Activated naive CD4-positive, alpha-beta T cell treated with anti-CD3 and anti-CD28 coated beads, Interleukin-2, amount 10 ng/mL, durations not matched to agents 7 days and 5 days (primary cell): ENCODE data around the gene TRMT1L.
"Not testable (repeated sequence)": the region's sequence is repeated elsewhere in the genome, so short reads cannot be mapped to it uniquely, and the experiment has no call there.

Experiments used
- CTCF ChIA-PET: fragments of 350-600 bp; sonication (Branson Sonifier 250); formaldehyde crosslinking; loops from one replicate; lab custom pipeline; 2021; ENCODE audit warnings: antibody characterized with exemption; lab: Charles Lee
- DNase-seq: peaks from one replicate; pipeline ENCODE4 v3.0.0-alpha.2; 2020
- H3K27ac Mint-ChIP-seq: one replicate; pipeline ENCODE4 v1.8.0; 2021; ENCODE audit warnings: mild to moderate bottlenecking, moderate library complexity, mixed read lengths
- H3K27me3 Mint-ChIP-seq: one replicate; pipeline ENCODE4 v1.8.0; 2021; ENCODE audit warnings: mild to moderate bottlenecking, mixed read lengths
- H3K36me3 Mint-ChIP-seq: one replicate; pipeline ENCODE4 v1.8.0; 2021; ENCODE audit warnings: mixed read lengths
- H3K4me1 Mint-ChIP-seq: one replicate; pipeline ENCODE4 v1.8.0; 2021; ENCODE audit warnings: mixed read lengths
- H3K4me3 Mint-ChIP-seq: one replicate; pipeline ENCODE4 v1.8.0; 2021; ENCODE audit warnings: mild to moderate bottlenecking, moderate library complexity, mixed read lengths
- H3K9me3 Mint-ChIP-seq: one replicate; pipeline ENCODE4 v1.8.0; 2021; ENCODE audit warnings: mixed read lengths

TRMT1L gene, protein sequence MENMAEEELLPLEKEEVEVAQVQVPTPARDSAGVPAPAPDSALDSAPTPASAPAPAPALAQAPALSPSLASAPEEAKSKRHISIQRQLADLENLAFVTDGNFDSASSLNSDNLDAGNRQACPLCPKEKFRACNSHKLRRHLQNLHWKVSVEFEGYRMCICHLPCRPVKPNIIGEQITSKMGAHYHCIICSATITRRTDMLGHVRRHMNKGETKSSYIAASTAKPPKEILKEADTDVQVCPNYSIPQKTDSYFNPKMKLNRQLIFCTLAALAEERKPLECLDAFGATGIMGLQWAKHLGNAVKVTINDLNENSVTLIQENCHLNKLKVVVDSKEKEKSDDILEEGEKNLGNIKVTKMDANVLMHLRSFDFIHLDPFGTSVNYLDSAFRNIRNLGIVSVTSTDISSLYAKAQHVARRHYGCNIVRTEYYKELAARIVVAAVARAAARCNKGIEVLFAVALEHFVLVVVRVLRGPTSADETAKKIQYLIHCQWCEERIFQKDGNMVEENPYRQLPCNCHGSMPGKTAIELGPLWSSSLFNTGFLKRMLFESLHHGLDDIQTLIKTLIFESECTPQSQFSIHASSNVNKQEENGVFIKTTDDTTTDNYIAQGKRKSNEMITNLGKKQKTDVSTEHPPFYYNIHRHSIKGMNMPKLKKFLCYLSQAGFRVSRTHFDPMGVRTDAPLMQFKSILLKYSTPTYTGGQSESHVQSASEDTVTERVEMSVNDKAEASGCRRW

DNA sequence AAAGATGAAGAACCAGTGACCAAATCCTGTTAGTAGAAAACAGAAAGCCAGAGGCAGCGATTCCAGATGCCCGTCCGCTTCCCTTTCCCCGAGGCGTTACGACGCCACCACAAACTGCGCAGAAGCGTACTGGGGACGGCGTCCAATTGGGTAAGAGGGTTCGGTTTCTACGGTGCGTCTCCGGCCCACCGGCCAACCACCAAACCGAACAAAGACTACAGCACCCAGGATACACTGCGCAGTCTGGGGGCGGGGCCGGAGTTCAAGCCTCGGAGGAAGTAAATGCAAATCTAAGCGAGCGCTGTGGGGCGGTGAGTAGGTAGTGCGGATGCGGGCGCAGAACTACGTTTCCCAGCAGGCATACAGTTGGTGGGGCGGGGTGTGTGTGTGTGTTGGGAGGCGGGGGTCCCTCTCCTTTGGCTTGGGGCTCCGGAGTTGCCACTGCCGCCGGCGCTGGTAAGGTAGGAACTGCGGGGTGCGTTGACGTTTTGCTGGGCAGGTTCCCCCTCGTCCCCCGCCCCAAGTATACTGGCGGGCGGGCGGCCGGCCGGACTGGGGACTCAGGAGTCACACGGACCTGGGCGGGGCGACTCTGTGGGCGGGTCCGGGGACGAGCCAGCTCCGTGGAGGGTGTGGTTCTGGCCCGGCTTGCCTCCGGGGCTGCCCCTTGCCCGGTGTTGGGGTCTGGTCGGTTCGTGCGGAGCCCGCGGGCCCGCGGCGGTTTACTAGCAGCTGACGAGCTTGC is at the start of gene TRMT1L, which contains the start of gene SWT1:
TSS of gene TRMT1L (minus strand) at position 100 of the 745 bp plus-strand sequence. CDS start 241 bp downstream, outside the sequence.
TSS of gene SWT1 (plus strand) at position 314 of the 745 bp plus-strand sequence. CDS start 3,675 bp downstream, outside the sequence.
- H3K27ac Mint-ChIP-seq: peak within 1 kb of the TSS; percentile 96
- no peaks in the 10 kb centered on the region for H3K9me3 Mint-ChIP-seq
- H3K27me3 Mint-ChIP-seq: no peaks in the 10 kb centered on the region
- CTCF ChIA-PET: interaction anchor here (6.9 kb wide), 1 partner anchor 11 kb away, joined by 61 read pairs; no protein-coding TSS in a partner anchor
- H3K4me1 Mint-ChIP-seq: peaks cover 55% of the 10 kb centered on the region
- DNase-seq: peak; percentile 99
- peak within 1 kb of the TSS; percentile 88 for H3K4me3 Mint-ChIP-seq
- peaks cover 7% of the 10 kb centered on the region for H3K36me3 Mint-ChIP-seq

DNA sequence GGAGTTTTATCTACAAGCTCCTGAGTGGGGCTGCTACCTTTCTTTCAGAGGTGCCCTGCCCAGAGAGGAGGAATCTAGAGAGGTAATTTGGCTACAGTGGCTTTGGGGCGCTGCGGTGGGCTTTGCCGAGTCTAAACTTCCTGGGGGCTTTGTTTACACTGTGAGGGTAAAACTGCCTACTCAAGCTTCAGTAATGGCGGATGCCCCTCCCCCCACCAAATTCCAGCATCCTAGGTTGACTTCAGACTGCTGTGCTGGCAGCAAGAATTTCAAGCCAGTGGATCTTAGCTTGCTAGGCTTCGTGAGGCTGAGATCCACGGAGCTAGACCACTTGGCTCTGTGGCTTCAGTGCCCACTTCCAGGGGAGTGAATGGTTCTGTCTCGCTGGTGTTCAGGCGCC is 44.1 kb upstream of the TRMT1L start:
- DNase-seq: no peak
- H3K27me3 Mint-ChIP-seq: no peaks in the 10 kb centered on the region
- H3K4me1 Mint-ChIP-seq: no peaks in the 10 kb centered on the region
- H3K4me3 Mint-ChIP-seq: no peak overlapping the region
- no peak overlapping the region for H3K27ac Mint-ChIP-seq
- H3K36me3 Mint-ChIP-seq: peaks cover 7% of the 10 kb centered on the region
- CTCF ChIA-PET: no interaction called here
- peaks cover 4% of the 10 kb centered on the region for H3K9me3 Mint-ChIP-seq

DNA sequence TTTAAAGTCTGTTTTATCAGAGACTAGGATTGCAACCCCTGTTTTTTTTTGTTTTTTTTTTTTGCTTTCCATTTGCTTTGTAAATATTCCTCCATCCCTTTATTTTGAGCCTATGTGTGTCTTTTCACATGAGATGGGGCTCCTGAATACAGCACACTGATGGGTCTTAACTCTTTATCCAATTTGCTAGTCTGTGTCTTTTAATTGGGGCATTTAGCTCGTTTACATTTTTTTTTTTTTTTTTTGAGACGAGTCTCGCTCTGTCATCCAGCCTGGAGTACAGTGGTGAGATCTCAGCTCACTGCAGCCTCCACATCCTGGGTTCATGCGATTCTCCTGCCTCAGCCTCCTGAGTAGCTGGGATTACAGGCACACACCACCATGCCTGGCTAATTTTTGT is 42.0 kb upstream of the TRMT1L start:
- H3K9me3 Mint-ChIP-seq, H3K27ac Mint-ChIP-seq, H3K4me3 Mint-ChIP-seq, H3K4me1 Mint-ChIP-seq, H3K27me3 Mint-ChIP-seq, CTCF ChIA-PET, DNase-seq: not testable (repeated sequence)
- peaks cover 10% of the 10 kb centered on the region for H3K36me3 Mint-ChIP-seq

DNA sequence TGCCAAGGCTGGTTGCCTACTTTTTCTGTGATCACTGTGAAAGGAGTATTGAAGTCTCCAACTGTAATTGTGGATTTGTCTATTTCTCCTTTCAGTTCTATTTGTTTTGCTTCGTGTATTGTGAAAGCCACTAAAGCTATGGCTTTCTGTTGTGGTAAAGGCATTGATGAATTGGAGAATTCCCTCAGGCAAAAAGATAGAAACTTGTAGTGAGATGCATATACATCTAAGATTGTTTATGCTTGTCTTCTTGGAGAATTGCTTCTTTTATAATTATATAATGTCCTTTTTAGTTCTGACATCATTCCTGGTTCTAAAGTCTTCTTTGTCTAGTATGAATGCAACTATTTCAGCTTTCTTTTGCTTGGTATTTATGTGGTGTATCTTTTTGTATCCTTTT is 37.0 kb upstream of the TRMT1L start:
- H3K27ac Mint-ChIP-seq: no peak overlapping the region
- H3K27me3 Mint-ChIP-seq: no peaks in the 10 kb centered on the region
- no peaks in the 10 kb centered on the region for H3K4me1 Mint-ChIP-seq
- no peak for DNase-seq
- H3K9me3 Mint-ChIP-seq: peaks cover 4% of the 10 kb centered on the region
- CTCF ChIA-PET: interaction anchor here (1.1 kb wide), 1 partner anchor 493 kb away, joined by 3 read pairs; no protein-coding TSS in a partner anchor
- H3K36me3 Mint-ChIP-seq: peaks cover 7% of the 10 kb centered on the region
- no peak overlapping the region for H3K4me3 Mint-ChIP-seq

DNA sequence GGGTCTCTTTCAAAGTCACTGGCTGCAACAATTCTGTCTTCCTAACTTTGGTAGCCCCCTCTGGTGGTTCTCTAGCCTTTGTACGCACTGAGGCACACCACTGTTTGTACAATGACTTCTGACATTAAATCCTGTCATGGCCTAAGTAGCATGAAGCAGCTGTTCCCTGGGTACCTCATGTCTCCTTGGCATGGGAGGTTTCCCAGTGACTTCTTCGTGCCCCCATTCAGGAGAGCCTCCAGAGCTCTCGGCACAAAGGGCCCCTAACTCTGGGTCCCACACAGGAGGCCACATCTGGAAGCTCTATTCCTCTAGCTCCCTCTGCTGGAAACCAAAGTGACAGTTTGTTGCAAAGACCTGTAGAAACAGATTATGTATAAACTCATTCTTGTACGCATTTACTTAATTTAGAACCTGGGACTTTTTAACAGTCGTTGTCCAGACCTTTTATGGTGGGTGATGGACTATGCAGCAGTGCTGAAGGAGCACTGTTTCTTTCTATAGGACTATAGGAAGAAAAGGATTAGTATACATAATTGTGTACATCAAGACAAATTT is 13.6 kb upstream of the TRMT1L start:
- no peak overlapping the region for H3K4me3 Mint-ChIP-seq
- H3K36me3 Mint-ChIP-seq: peaks cover 5% of the 10 kb centered on the region
- CTCF ChIA-PET: interaction anchor here (0.7 to 6.2 kb wide), 34 partner anchors 9 to 524 kb away, joined by 3 to 61 read pairs (median 4); partner anchors contain the start of genes RNF2, SWT1 and TRMT1L
- no peaks in the 10 kb centered on the region for H3K9me3 Mint-ChIP-seq
- peak; percentile 58 for DNase-seq
- H3K4me1 Mint-ChIP-seq: peaks cover 19% of the 10 kb centered on the region
- H3K27ac Mint-ChIP-seq: peak overlapping the region; percentile 14
- H3K27me3 Mint-ChIP-seq: no peaks in the 10 kb centered on the region

DNA sequence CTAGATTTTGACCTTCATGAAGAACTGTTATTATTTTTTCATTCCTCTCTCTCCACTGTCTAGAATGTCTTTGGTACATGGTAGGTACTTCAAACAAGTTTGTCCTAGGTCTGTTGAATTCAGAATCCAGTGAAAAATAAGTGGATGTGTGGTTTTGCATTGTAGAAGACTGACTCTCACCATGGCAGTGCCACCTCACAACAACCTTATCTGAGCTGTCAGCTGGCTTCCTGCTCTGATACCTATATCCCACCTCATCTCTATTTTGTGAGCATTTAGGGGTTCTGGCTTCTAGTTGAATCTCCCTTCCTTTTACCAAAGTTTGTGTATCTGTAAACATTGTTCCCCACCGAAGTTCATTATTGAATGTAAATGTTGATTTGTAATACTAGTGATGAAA is 9.4 kb upstream of the TRMT1L start:
- CTCF ChIA-PET: interaction anchor here (6.2 kb wide), 1 partner anchor 9 kb away, joined by 61 read pairs; the partner anchor contains the start of genes SWT1 and TRMT1L
- DNase-seq: no peak
- peaks cover 3% of the 10 kb centered on the region for H3K36me3 Mint-ChIP-seq
- H3K4me3 Mint-ChIP-seq: no peak overlapping the region
- H3K9me3 Mint-ChIP-seq: no peaks in the 10 kb centered on the region
- H3K4me1 Mint-ChIP-seq: peaks cover 24% of the 10 kb centered on the region
- no peaks in the 10 kb centered on the region for H3K27me3 Mint-ChIP-seq
- no peak overlapping the region for H3K27ac Mint-ChIP-seq

DNA sequence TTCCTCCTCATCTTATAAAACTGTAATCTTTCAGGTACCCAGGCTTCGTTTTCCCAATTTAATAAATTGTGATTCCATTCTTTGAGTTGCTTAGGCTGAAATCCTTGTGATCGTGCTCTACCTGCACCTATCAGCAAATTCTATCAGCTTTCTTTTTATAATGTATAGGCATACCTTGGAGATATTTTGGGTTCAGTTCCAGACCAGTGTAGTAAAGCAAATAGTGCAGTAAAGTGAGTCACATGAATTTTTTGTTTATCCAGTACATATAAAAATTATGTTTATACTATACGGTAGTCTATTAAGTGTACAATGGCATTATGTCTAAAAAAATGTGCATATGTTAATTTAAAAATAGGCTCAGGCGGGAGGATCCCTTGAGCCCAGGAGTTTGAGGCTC is 5.7 kb upstream of the TRMT1L start:
- no peak for DNase-seq
- CTCF ChIA-PET: interaction anchor here (0.8 kb wide), 1 partner anchor 9 kb away, joined by 3 read pairs; no protein-coding TSS in a partner anchor
- Mint-ChIP-seq H3K4me1 (peaks cover 38% of the 10 kb centered on the region), H3K27me3 (no peaks in the 10 kb centered on the region), H3K27ac (no peak overlapping the region), H3K36me3 (peaks cover 6% of the 10 kb centered on the region), H3K4me3 (no peak overlapping the region), H3K9me3 (no peaks in the 10 kb centered on the region)

DNA sequence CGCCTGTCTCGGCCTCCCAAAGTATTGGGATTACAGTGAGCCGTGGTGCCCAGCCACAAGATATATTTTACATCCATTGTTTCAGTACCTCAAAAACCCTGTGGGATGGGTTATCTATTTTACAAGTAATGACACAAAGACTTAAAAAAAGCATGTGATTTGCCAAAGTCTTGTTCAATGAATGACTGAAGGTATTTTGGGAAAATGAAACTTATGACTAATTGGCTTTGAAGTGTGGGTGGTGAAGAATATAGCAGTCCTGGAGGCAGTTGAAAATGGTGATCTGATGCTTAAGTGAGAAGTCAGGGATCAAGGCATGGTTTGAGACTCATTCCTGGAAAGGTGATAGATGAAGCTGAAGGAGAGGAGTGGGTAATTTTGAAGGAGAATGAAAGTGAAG is 3.2 kb upstream of the TRMT1L start:
- no peaks in the 10 kb centered on the region for H3K9me3 Mint-ChIP-seq
- H3K36me3 Mint-ChIP-seq: peaks cover 6% of the 10 kb centered on the region
- H3K4me1 Mint-ChIP-seq: peaks cover 39% of the 10 kb centered on the region
- DNase-seq: no peak
- no peak overlapping the region for H3K4me3 Mint-ChIP-seq
- CTCF ChIA-PET: interaction anchor here (6.9 kb wide), 1 partner anchor 8 kb away, joined by 61 read pairs; no protein-coding TSS in a partner anchor
- no peak overlapping the region for H3K27ac Mint-ChIP-seq
- H3K27me3 Mint-ChIP-seq: no peaks in the 10 kb centered on the region

DNA sequence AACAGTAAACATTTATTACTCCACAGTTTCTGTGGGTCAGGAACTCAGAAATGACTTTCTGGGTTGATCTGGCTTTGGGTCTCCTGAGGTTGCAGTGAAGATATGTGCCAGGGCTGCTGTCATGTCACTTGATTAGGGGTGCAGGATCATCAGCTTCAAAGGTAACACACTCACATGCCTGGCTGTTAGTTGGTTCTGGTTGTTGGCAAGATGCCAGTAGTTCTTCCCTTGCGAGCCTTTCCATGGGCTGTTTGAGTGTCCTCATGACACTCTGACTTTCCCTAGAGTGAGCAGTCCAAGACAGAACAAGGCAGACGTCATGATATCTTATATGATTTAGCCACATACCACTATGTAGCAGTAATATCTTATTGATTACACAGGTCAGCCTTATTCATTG is 2.0 kb upstream of the TRMT1L start:
- no peak overlapping the region for H3K4me3 Mint-ChIP-seq
- H3K27ac Mint-ChIP-seq: no peak overlapping the region
- CTCF ChIA-PET: interaction anchor here (0.7 to 6.9 kb wide), 3 partner anchors 9 to 511 kb away, joined by 3 to 61 read pairs (median 4); no protein-coding TSS in a partner anchor
- peaks cover 3% of the 10 kb centered on the region for H3K36me3 Mint-ChIP-seq
- DNase-seq: no peak
- no peaks in the 10 kb centered on the region for H3K27me3 Mint-ChIP-seq
- H3K9me3 Mint-ChIP-seq: no peaks in the 10 kb centered on the region
- H3K4me1 Mint-ChIP-seq: peaks cover 45% of the 10 kb centered on the region

DNA sequence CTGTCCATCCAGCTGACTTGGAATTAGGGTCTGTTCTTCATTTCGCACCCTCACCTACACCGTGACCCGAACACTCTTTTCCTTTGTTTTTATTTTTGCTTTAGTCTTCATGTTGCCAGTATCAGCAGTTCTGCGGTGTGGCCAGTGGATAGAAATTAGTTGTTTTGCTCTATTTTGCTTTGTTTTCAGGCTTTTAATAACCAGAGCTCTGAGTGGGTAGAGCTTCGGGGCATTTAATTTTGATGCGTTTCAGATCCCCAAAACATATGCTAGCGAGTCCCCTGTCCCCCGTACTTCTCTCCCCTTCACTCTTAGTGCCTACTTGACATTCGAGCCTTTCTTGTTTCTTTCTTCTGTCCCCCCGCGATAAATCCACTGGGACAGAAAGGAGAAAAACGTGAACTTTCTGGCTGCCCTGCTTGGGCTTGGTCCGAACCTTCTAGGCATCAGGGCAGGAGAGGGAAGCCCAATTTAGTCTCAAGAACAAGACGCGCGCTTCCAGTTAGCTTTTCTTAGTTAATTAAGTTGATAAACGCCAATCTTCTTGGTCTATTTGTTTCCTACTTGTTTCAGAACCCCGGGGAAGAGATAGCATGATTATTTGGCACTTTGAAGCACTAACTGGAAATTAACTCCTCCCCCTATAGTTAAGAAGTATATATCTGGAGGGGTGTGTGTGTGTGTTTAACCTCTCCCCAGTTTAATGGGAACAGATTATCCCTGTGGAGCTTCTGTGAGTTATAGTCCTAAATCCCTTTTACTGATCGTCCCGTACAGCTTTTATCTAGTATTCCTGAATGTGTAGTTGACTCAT is 1.1 kb upstream of the TRMT1L start:
- H3K4me1 Mint-ChIP-seq: peaks cover 51% of the 10 kb centered on the region

DNA sequence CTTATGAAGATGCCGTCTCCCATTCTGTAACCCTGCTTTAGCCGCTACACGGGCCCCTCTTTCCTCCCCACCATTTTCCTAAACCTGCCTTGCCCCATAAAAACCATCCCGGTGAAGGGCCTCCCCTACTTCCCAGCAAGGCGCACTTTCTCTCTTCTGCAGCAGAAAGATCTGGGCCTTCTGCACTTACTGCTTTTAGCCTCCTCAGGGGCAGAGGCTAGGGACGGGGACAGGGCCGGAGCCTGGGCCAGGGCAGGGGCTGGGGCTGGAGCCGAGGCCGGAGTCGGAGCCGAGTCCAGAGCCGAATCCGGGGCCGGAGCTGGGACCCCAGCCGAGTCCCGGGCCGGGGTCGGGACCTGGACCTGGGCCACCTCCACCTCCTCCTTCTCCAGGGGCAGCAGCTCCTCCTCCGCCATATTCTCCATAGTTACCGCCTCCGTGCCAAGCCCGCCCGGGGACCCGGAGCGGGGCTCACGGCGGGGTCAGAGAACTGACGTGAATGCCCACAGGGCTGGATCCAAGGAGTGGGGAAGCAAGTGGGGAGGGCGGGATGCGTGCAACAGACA is 382 bp downstream of the TRMT1L start:
- Mint-ChIP-seq H3K36me3 (peaks cover 9% of the 10 kb centered on the region), H3K9me3 (no peaks in the 10 kb centered on the region)

More for the DNA sequence above, 1.1 kb upstream of the TRMT1L start:
- CTCF ChIA-PET: interaction anchor here (0.7 to 6.9 kb wide), 4 partner anchors 10 to 512 kb away, joined by 3 to 61 read pairs (median 4); no protein-coding TSS in a partner anchor
- no peaks in the 10 kb centered on the region for H3K27me3 Mint-ChIP-seq
- H3K9me3 Mint-ChIP-seq: no peaks in the 10 kb centered on the region
- DNase-seq: no peak
- peak overlapping the region; percentile 88 for H3K4me3 Mint-ChIP-seq
- peaks cover 7% of the 10 kb centered on the region for H3K36me3 Mint-ChIP-seq
- H3K27ac Mint-ChIP-seq: peak overlapping the region; percentile 96

DNA sequence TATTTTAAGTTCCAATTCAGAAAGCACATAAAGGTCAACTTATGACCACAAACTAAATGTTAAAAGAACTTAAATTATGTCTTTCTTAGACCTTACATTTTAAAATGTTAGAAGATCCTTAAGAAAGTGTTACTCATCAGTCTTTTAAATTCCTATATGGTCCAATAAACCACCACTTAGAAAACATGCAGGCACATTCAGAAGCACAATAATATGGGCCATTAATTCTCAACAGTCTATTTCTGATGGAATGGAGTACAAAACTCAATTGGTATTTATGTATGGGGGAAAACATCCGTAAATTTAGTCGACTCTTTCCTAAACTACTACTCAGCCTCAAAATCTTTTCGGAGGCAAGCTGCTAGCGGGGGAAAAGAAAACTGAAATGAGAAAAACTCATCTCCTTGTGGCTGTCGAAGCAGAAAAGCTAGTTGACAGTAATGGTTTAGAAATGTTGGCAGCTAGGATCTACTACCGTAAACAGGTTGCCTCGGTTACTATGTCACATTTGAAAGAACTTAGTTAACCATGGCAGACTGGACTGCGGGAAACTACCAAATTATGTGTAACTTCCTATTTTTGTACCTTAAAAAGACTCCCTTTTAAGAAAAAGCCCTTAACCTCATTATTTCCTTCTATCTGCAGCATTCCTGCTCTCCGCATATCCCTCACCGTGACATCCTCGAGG is 1.0 kb downstream of the TRMT1L start:
- peaks cover 12% of the 10 kb centered on the region for H3K36me3 Mint-ChIP-seq
- peaks cover 48% of the 10 kb centered on the region for H3K4me1 Mint-ChIP-seq
- peak overlapping the region; percentile 88 for H3K4me3 Mint-ChIP-seq
- H3K9me3 Mint-ChIP-seq: no peaks in the 10 kb centered on the region
- peak overlapping the region; percentile 96 for H3K27ac Mint-ChIP-seq
- no peaks in the 10 kb centered on the region for H3K27me3 Mint-ChIP-seq
- CTCF ChIA-PET: interaction anchor here (0.9 to 6.9 kb wide), 4 partner anchors 12 to 525 kb away, joined by 3 to 61 read pairs (median 4); no protein-coding TSS in a partner anchor
- peak; percentile 19 for DNase-seq

More for the DNA sequence above, 382 bp downstream of the TRMT1L start:
- H3K27ac Mint-ChIP-seq: peak overlapping the region; percentile 96
- peaks cover 50% of the 10 kb centered on the region for H3K4me1 Mint-ChIP-seq
- H3K4me3 Mint-ChIP-seq: peak overlapping the region; percentile 88
- no peaks in the 10 kb centered on the region for H3K27me3 Mint-ChIP-seq
- CTCF ChIA-PET: interaction anchor here (1.2 to 6.9 kb wide), 2 partner anchors 11 to 159 kb away, joined by 3 to 61 read pairs; no protein-coding TSS in a partner anchor
- DNase-seq: no peak
